ENCODE measurements around the gene CD200R1. TPM values are rescaled to one million over a fixed set of nuclear protein-coding genes. Genes with fewer than 3 reads are reported as not detected.

CD200R1 gene
- total RNA-seq, 1 experiment from 2014 or later: not detected

- Histone ChIP-seq H3K9ac (ENCODE audit: extremely low read depth, insufficient read length, low read length) (no peak overlapping the region), H3T11ph (ENCODE audit: low read length) (no peak overlapping the region), H2BK5ac (ENCODE audit: insufficient read length, low read length) (no peak overlapping the region), H4K20me1 (ENCODE audit: control insufficient read depth, insufficient read depth, insufficient read length) (no peaks in the 10 kb centered on the region), H2AK5ac (ENCODE audit: insufficient read length, low read length) (no peak overlapping the region), H3K23ac (ENCODE audit: insufficient read length, low read depth, low read length) (no peak overlapping the region), H2BK12ac (ENCODE audit: insufficient read length, low read depth, low read length) (no peak overlapping the region), H3K14ac (ENCODE audit: insufficient read depth, low read length) (no peak overlapping the region), H3K79me1 (ENCODE audit: insufficient read depth, low read depth, low read length, poor library complexity, severe bottlenecking) (no peaks in the 10 kb centered on the region), H2BK120ac (ENCODE audit: low read depth, low read length, poor library complexity, severe bottlenecking) (no peak overlapping the region), H2AFZ (ENCODE audit: low read length) (no peak overlapping the region), H3K27me3 (ENCODE audit: insufficient read depth, low read length) (no peaks in the 10 kb centered on the region), H2BK20ac (ENCODE audit: low read depth, low read length, poor library complexity, severe bottlenecking) (no peak overlapping the region), H3K4ac (ENCODE audit: low read depth, low read length) (no peak overlapping the region), H3K4me1 (ENCODE audit: insufficient read depth, low read length) (no peaks in the 10 kb centered on the region), H3K18ac (ENCODE audit: insufficient read length, low read depth, low read length) (no peak overlapping the region), H2BK15ac (ENCODE audit: low read depth, low read length) (no peak overlapping the region), H4K91ac (ENCODE audit: insufficient read length, low read depth, low read length) (no peak overlapping the region), H3K79me2 (ENCODE audit: insufficient read depth, low read length) (no peaks in the 10 kb centered on the region), H3K4me2 (ENCODE audit: insufficient read depth, insufficient read length, low read length) (no peak overlapping the region), H4K5ac (ENCODE audit: insufficient read length, low read depth, low read length) (no peak overlapping the region), H3K56ac (ENCODE audit: insufficient read length, low read depth, low read length) (no peak overlapping the region), H3K9me3 (ENCODE audit: control insufficient read depth, low read depth, low read length) (no peaks in the 10 kb centered on the region), H3K27ac (ENCODE audit: insufficient read length, low read depth, low read length) (no peak overlapping the region), H4K8ac (replicated peaks; ENCODE audit: insufficient read length, low read depth, low read length) (no peak overlapping the region), H3K23me2 (ENCODE audit: insufficient read length, low read depth, low read length, poor library complexity, severe bottlenecking) (no peaks in the 10 kb centered on the region)
- peaks cover 5% of the 10 kb centered on the region; the same call in 1 of the 2 replicates for H3K27me3 Mint-ChIP-seq (ENCODE audit: low read depth)
- DNase-seq: no peak
- TF ChIP-seq CTCF (conservative IDR thresholded peaks at IDR 0.05): no peak
- H3K4me1 Mint-ChIP-seq: no peaks in the 10 kb centered on the region
- WGBS (ENCODE audit: extremely low coverage, insufficient read length, low lambda C conversion rate): no CpG with 5 or more reads among the region's 1 CpG
- H3K27ac Mint-ChIP-seq: no peak overlapping the region; a peak in 1 of 7 replicates
- H3K4me3 Mint-ChIP-seq: no peak overlapping the region
- peaks cover 14 to 22% (median 18%) of the 10 kb centered on the region in 3 experiments for H3K36me3 Mint-ChIP-seq (ENCODE audit: insufficient read depth in 1 of 3, low read depth in 3 of 3)
- H3K9me3 Mint-ChIP-seq: peaks cover 24 to 27% of the 10 kb centered on the region in 2 experiments
These were observed 7.5 kb downstream of the CD200R1 start for GRCh38 chr3:112967425-112967824.

Data from H9 (cell line).